Tibial artery (tissue), 4 donors: ENCODE measurements around the gene KLHL22.
"Not testable (repeated sequence)": the region's sequence is repeated elsewhere in the genome, so short reads cannot be mapped to it uniquely, and the experiment has no call there.

Experiments used
- DNase-seq, 2 donors: peaks; one replicate each; pipeline ENCODE4 v3.0.0-alpha.2; 2019
- H3K27ac ChIP-seq, 2 donors: fragments of 200-600 bp; sonication (generic) in 1 of 2; 1 replicate in 1 of 2; 2 replicates in 1 of 2; pipeline ENCODE4 v1.5.1; 2018 to 2019; ENCODE audit warnings: mild to moderate bottlenecking in 1 of 2
- H3K27me3 ChIP-seq, 2 donors: fragments of 200-600 bp; sonication (generic) in 1 of 2; one replicate each; pipeline versions ENCODE4 v1.5.1 to v1.6.0; 2016 to 2019
- H3K36me3 ChIP-seq, 3 donors: fragments of 200-600 bp; sonication (generic) in 2 of 3; one replicate each; pipeline ENCODE4 v1.5.1; 2016 to 2019; ENCODE audit warnings: mild to moderate bottlenecking in 2 of 3
- H3K4me1 ChIP-seq, 4 donors: fragments of 200-600 bp; sonication (generic) in 2 of 4; 1 replicate in 3 of 4; 2 replicates in 1 of 4; pipeline ENCODE4 v1.5.1; 2016 to 2019
- H3K4me3 ChIP-seq, 2 donors: fragments of 200-600 bp; sonication (generic) in 1 of 2; 1 replicate in 1 of 2; 2 replicates in 1 of 2; pipeline ENCODE4 v1.5.1; 2018 to 2019; ENCODE audit warnings: mild to moderate bottlenecking in 2 of 2
- H3K9me3 ChIP-seq, 3 donors: fragments of 200-600 bp; sonication (generic) in 1 of 3; one replicate each; pipeline ENCODE4 v1.5.1; 2016 to 2019
- CTCF ChIP-seq, 2 experiments: fragments of 200-600 bp in 1 of 2; fragments of 450-650 bp in 1 of 2; IDR thresholded peaks; one replicate each; pipeline ENCODE4 v1.5.1; 2017 to 2019; ENCODE audit warnings: antibody characterized with exemption in 2 of 2, mild to moderate bottlenecking in 1 of 2, moderate library complexity in 1 of 2
- intact Hi-C: fragments of 100-400 bp; cut with DNase I; formaldehyde crosslinking; loops from one replicate; pipeline ENCODE4 v1.15.0; 2023; ENCODE audit warnings: low total_unique reads

KLHL22 gene

GRCh38 chr22:20507253-20508066 is 11.9 kb upstream of the KLHL22 start, which contains the start of gene MED15:
TSS of gene MED15 (plus strand) at chr22:20507610. CDS start at chr22:20507679, 69 bp downstream.
- intact Hi-C loops, result no loop called here
- H3K4me1 ChIP-seq, result peaks cover 0 to 44% (median 38%) of the 10 kb centered on the region in 4 donors
- H3K27me3 ChIP-seq, result no peaks in the 10 kb centered on the region
- peak within 1 kb of the TSS; percentile 77 to 95 for H3K4me3 ChIP-seq
- H3K9me3 ChIP-seq, result no peaks in the 10 kb centered on the region
- peak; percentile 91 to 95 for DNase-seq
- peak within 1 kb of the TSS; percentile 97 to 99 for H3K27ac ChIP-seq
- TF ChIP-seq CTCF (IDR thresholded peaks at IDR 0.05), result no peak
- no peaks in the 10 kb centered on the region for H3K36me3 ChIP-seq

GRCh38 chr22:20506543-20507252 is 11.1 kb upstream of the KLHL22 start:
- Histone ChIP-seq H3K36me3 (peaks cover 0 to 1% (median 0%) of the 10 kb centered on the region in 3 donors), H3K9me3 (no peaks in the 10 kb centered on the region), H3K4me1 (peaks cover 0 to 37% (median 32%) of the 10 kb centered on the region in 4 donors), H3K27ac (peak overlapping the region; percentile 97 to 99), H3K27me3 (no peaks in the 10 kb centered on the region), H3K4me3 (peak overlapping the region; percentile 77 to 95)
- intact Hi-C loops, result no loop called here
- no peak for DNase-seq
- TF ChIP-seq CTCF (IDR thresholded peaks at IDR 0.05), result no peak

- DNase-seq, H3K4me3 ChIP-seq, H3K9me3 ChIP-seq, intact Hi-C loops, H3K27ac ChIP-seq, H3K27me3 ChIP-seq: not testable (repeated sequence)
- H3K4me1 ChIP-seq, result peaks cover 0 to 14% (median 9%) of the 10 kb centered on the region in 4 donors
- peaks cover 6 to 23% (median 8%) of the 10 kb centered on the region in 3 donors for H3K36me3 ChIP-seq
Observed at GRCh38 chr22:20504293-20504922, 8.8 kb upstream of the KLHL22 start.

GRCh38 chr22:20503816-20504215 is 8.2 kb upstream of the KLHL22 start:
- H3K27me3 ChIP-seq, result no peaks in the 10 kb centered on the region
- DNase-seq, result no peak
- no peak for TF ChIP-seq CTCF (IDR thresholded peaks at IDR 0.05)
- no peaks in the 10 kb centered on the region for H3K9me3 ChIP-seq
- intact Hi-C loops, result no loop called here
- no peak overlapping the region for H3K4me3 ChIP-seq
- peaks cover 8 to 27% (median 11%) of the 10 kb centered on the region in 3 donors for H3K36me3 ChIP-seq
- H3K4me1 ChIP-seq, result peaks cover 0 to 8% (median 4%) of the 10 kb centered on the region in 4 donors
- H3K27ac ChIP-seq, result no peak overlapping the region

- Histone ChIP-seq H3K27ac (no peak overlapping the region), H3K27me3 (no peaks in the 10 kb centered on the region), H3K9me3 (no peaks in the 10 kb centered on the region), H3K4me3 (no peak overlapping the region), H3K36me3 (peaks cover 8 to 27% (median 11%) of the 10 kb centered on the region in 3 donors), H3K4me1 (peaks cover 0 to 7% (median 6%) of the 10 kb centered on the region in 4 donors)
- intact Hi-C loops, result loop anchor here (5.0 kb wide), 2 partner anchors 62 to 68 kb away; partner anchors contain the start of gene SCARF2
- TF ChIP-seq CTCF (IDR thresholded peaks at IDR 0.05), result no peak
- DNase-seq, result no peak
Observed at GRCh38 chr22:20499769-20500168, 4.2 kb upstream of the KLHL22 start.
